Tibial nerve (tissue), 4 donors: Measurements from ENCODE around the gene TP53I11. TPM values are rescaled to one million over a fixed set of nuclear protein-coding genes. Genes with fewer than 3 reads are reported as not detected.
A peak's percentile ranks its signal among the peaks of the same experiment; 100 is the strongest.

Source experiments
- DNase-seq, 2 donors: peaks; one replicate each; pipeline ENCODE4 v3.0.0-alpha.2; 2019; ENCODE audit warnings: low spot score in 2 of 2
- H3K27ac ChIP-seq, 4 donors: fragments of 200-600 bp; sonication (generic) in 3 of 4; one replicate each; pipeline ENCODE4 v1.5.1; 2017 to 2019; ENCODE audit warnings: mild to moderate bottlenecking in 1 of 4
- H3K27me3 ChIP-seq, 2 donors: fragments of 200-600 bp; sonication (generic) in 1 of 2; one replicate each; pipeline versions ENCODE4 v1.5.1 to v1.6.0; 2017 to 2019
- H3K36me3 ChIP-seq, 3 donors: fragments of 200-600 bp; sonication (generic); one replicate each; pipeline ENCODE4 v1.5.1; 2018 to 2019
- H3K4me1 ChIP-seq, 4 donors: fragments of 200-600 bp; sonication (generic) in 3 of 4; one replicate each; pipeline ENCODE4 v1.5.1; 2017 to 2019
- H3K4me3 ChIP-seq, 4 donors: fragments of 200-600 bp; sonication (generic) in 3 of 4; one replicate each; pipeline ENCODE4 v1.5.1; 2017 to 2019; ENCODE audit warnings: mild to moderate bottlenecking in 1 of 4, moderate library complexity in 1 of 4
- H3K9me3 ChIP-seq, 4 donors: fragments of 200-600 bp; sonication (generic) in 3 of 4; one replicate each; pipeline ENCODE4 v1.5.1; 2017 to 2019
- CTCF ChIP-seq, 5 experiments: fragments of 200-600 bp in 3 of 5; fragments of 450-650 bp in 2 of 5; sonication (generic) in 3 of 5; IDR thresholded peaks; one replicate each; pipeline ENCODE4 v1.5.1; 2016 to 2019; ENCODE audit warnings: antibody characterized with exemption in 5 of 5, mild to moderate bottlenecking in 3 of 5, moderate library complexity in 2 of 5
- EP300 ChIP-seq, 2 donors: sonication (generic); formaldehyde crosslinking; IDR thresholded peaks; one replicate each; pipeline ENCODE4 v1.6.1; 2017; ENCODE audit warnings: antibody characterized with exemption in 2 of 2, mild to moderate bottlenecking in 1 of 2
- POLR2A ChIP-seq, 2 donors: fragments of 450-650 bp; IDR thresholded peaks; one replicate each; pipeline ENCODE4 v1.6.1; 2017; ENCODE audit warnings: antibody characterized with exemption in 2 of 2, mild to moderate bottlenecking in 2 of 2, moderate library complexity in 2 of 2
- WGBS, 2 donors: methylation state at CpG; one replicate each; pipeline ENCODE4 v1.1.5; 2018; 5-methylcytosine and 5-hydroxymethylcytosine counted together
- total RNA-seq, 4 donors: library from RNA; depleted of rRNA; stranded (reverse); fragments of >200 nt; gene quantifications; one replicate each; pipeline ENCODE4 v1.1.0, GENCODE V29; 2016

Gene TP53I11
- total RNA-seq, 4 donors from 2014 or later = 50.7 to 133 (median 60.6) TPM

GRCh38 chr11:44983786-44984185 is 33.1 kb upstream of the TP53I11 start:
- TF ChIP-seq CTCF (IDR thresholded peaks at IDR 0.05) = no peak
- no peak for TF ChIP-seq POLR2A (IDR thresholded peaks at IDR 0.05)
- no peak for TF ChIP-seq EP300 (IDR thresholded peaks at IDR 0.05)
- 75 to 80% methylated on average over 7 of the region's 7 CpGs for whole genome bisulfite sequencing, 2 donors
- no peak overlapping the region for H3K27ac ChIP-seq
- peaks cover 0 to 12% (median 4%) of the 10 kb centered on the region in 4 donors for H3K4me1 ChIP-seq
- no peaks in the 10 kb centered on the region for H3K36me3 ChIP-seq
- H3K27me3 ChIP-seq = no peaks in the 10 kb centered on the region
- H3K9me3 ChIP-seq = no peaks in the 10 kb centered on the region
- DNase-seq = no peak
- H3K4me3 ChIP-seq = no peak overlapping the region

- Histone ChIP-seq H3K4me1 (peaks cover 0 to 24% (median 7%) of the 10 kb centered on the region in 4 donors), H3K27ac (no peak overlapping the region), H3K9me3 (no peaks in the 10 kb centered on the region), H3K36me3 (no peaks in the 10 kb centered on the region), H3K27me3 (no peaks in the 10 kb centered on the region), H3K4me3 (no peak overlapping the region)
- 87 to 96% methylated on average over 7 to 8 of the region's 8 CpGs for WGBS, 2 donors
- no peak for TF ChIP-seq POLR2A (IDR thresholded peaks at IDR 0.05)
- no peak for TF ChIP-seq EP300 (IDR thresholded peaks at IDR 0.05)
- TF ChIP-seq CTCF (IDR thresholded peaks at IDR 0.05) = no peak
- no peak for DNase-seq
Measured at GRCh38 chr11:44982496-44983062, 31.9 kb upstream of the TP53I11 start.

GRCh38 chr11:44980533-44981427 is 30.1 kb upstream of the TP53I11 start:
- Histone ChIP-seq H3K4me3 (no peak overlapping the region), H3K9me3 (no peaks in the 10 kb centered on the region), H3K4me1 (peaks cover 0 to 36% (median 11%) of the 10 kb centered on the region in 4 donors), H3K27ac (no peak overlapping the region), H3K36me3 (no peaks in the 10 kb centered on the region), H3K27me3 (no peaks in the 10 kb centered on the region)
- 72 to 78% methylated on average over 14 to 15 of the region's 15 CpGs for WGBS, 2 donors
- no peak for DNase-seq
- TF ChIP-seq CTCF (IDR thresholded peaks at IDR 0.05) (no peak), EP300 (IDR thresholded peaks at IDR 0.05) (no peak), POLR2A (IDR thresholded peaks at IDR 0.05) (no peak)

GRCh38 chr11:44979543-44980399 is 29.1 kb upstream of the TP53I11 start:
- 72 to 78% methylated on average over 24 of the region's 24 CpGs for WGBS, 2 donors
- H3K4me3 ChIP-seq = no peak overlapping the region
- no peak for DNase-seq

More at GRCh38 chr11:44979543-44980399, 29.1 kb upstream of the TP53I11 start:
- Histone ChIP-seq H3K27ac (peak overlapping the region in 1 of 4 donors; percentile 2), H3K27me3 (no peaks in the 10 kb centered on the region), H3K9me3 (no peaks in the 10 kb centered on the region), H3K36me3 (no peaks in the 10 kb centered on the region), H3K4me1 (peaks cover 0 to 36% (median 11%) of the 10 kb centered on the region in 4 donors)
- no peak for TF ChIP-seq POLR2A (IDR thresholded peaks at IDR 0.05)
- no peak for TF ChIP-seq CTCF (IDR thresholded peaks at IDR 0.05)
- no peak for TF ChIP-seq EP300 (IDR thresholded peaks at IDR 0.05)
